CD4-positive, alpha-beta T cell treated with Interleukin-4 for 1 hour (primary cell): ENCODE data around the gene RNF14.
"Not testable (repeated sequence)": the region's sequence is repeated elsewhere in the genome, so short reads cannot be mapped to it uniquely, and the experiment has no call there.

Source experiments
- DNase-seq, 2 donors: peaks; one replicate each; pipeline ENCODE4 v3.0.0-alpha.2; 2020 to 2022

RNF14 gene, protein sequence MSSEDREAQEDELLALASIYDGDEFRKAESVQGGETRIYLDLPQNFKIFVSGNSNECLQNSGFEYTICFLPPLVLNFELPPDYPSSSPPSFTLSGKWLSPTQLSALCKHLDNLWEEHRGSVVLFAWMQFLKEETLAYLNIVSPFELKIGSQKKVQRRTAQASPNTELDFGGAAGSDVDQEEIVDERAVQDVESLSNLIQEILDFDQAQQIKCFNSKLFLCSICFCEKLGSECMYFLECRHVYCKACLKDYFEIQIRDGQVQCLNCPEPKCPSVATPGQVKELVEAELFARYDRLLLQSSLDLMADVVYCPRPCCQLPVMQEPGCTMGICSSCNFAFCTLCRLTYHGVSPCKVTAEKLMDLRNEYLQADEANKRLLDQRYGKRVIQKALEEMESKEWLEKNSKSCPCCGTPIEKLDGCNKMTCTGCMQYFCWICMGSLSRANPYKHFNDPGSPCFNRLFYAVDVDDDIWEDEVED

DNA sequence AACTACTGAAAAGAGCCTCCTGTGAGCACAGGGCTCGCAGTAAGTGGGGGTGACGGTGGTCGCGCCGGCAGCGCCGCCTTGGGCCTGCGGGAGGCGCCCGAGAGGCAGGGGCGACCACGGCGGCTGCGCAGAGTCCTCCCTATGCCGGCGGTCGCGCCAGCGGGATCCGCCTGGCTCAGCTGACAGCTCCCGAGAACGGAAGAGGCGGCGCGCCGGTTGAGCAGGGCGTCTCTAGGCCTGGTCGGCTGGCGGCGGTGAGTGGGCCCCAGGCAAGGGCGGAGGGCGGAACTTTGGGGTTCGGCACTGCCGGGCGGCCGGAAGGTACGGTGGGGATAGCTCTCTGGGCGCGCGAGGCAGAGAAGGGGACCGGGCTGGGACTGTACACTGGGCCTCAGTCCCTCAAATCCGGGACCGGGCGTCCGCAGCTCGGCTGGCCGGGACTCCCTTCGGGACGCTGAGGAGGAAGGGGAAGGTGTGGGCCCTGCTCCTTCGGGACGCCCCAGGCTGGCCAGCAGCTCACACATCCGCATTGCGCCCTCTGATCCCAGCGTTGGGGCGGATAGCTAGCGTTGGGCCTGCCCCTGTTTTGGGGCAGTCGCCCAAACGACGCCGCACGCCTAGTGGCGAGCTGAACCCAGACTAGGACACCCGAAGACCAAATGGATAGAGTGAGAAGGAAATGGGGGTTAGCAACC is at the start of gene RNF14:
Gene RNF14, plus strand, starts transcription at position 192 of the 695 bp plus-strand sequence. CDS start 4,484 bp downstream, outside the sequence.
- DNase-seq, result peak; percentile 93 to 94

DNA sequence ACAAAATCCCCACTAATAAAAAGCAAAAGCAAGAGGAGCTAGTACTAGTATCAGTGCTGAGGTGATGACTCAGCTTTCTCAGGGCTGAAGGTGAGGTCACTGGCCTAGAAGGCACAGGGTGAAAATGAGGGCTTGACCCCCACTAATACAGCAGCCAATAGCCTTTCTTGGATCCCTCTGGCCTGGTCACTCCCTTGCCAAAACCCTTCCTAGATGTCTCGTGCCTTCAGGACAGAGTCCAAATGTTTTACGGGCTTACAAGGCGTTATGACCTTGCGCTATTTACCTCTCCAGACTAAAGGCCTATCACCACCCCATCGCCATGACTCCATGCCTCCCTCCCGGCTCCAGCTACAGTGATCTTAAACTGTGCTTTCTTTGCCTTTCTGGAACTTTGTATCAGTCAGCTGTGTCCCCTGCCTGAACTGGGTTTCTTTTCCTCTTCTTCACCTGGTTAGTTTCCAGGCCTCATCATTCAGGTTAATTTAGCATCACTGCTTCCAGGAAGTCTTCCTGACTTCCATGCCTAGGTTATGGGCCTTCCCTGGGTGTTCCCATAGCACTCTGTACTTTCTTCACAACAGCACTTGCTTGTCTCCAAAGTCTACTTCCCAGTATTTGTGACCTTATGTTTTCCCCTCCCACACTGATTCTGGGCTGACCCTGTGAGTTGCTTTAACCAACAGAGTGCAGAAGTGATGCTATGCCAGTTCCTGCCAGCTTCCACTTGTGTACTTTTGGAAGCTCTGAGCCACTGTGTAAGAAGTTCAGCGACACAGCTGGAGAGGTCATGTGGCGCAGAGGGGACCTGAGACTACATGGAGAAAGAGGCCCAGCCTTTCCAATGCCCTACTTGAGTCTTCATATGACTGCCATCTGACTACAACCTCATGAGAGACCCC is 49.4 kb upstream of the RNF14 start:
- no peak for DNase-seq

DNA sequence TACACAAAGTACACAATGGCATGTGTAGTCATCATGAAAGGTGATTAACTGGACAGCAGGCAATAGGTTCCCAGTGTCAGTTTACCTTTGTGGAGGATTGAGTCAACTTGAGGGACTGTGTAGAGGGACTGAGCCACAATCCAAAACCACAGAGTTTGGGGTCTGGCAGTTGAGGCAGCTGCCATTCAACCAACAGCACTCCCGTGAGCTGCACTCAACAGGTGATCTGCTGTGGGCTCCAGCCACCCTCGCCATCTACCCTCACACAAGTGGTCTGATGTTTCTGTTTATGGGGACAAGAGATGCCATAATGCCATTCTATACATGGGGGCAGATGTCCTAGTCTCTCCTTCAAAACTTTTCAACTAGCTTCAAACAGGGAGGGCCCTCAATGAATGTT is 48.1 kb upstream of the RNF14 start:
- no peak for DNase-seq

DNA sequence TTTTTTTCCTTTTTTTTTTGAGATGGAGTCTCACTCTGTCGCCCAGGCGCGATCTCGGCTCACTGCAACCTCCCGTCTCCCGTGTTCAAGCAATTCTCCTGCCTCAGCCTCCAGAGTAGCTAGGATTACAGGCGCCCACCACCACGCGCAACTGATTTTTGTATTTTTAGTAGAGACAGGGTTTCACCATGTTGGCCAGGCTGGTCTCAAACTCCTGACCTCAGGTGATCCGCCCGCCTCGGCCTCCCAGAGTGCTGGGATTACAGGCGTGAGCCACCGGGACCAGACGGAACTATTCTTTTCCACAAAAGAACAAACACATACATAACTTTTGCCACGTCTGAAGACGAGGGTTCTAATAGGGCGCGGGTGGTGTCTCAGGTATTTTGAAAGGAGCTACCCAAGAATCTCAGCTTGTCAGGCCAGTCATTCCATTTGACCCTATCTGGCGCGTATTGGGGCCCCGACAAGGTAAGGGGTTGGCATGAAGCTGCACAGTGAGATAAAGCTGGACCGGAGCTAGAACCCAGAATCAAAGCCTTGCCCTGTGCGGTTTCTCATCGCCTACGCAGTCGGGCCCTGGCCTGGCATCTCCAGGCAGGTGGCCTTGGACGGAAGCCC is 46.0 kb upstream of the RNF14 start:
- DNase-seq, result not testable (repeated sequence)

DNA sequence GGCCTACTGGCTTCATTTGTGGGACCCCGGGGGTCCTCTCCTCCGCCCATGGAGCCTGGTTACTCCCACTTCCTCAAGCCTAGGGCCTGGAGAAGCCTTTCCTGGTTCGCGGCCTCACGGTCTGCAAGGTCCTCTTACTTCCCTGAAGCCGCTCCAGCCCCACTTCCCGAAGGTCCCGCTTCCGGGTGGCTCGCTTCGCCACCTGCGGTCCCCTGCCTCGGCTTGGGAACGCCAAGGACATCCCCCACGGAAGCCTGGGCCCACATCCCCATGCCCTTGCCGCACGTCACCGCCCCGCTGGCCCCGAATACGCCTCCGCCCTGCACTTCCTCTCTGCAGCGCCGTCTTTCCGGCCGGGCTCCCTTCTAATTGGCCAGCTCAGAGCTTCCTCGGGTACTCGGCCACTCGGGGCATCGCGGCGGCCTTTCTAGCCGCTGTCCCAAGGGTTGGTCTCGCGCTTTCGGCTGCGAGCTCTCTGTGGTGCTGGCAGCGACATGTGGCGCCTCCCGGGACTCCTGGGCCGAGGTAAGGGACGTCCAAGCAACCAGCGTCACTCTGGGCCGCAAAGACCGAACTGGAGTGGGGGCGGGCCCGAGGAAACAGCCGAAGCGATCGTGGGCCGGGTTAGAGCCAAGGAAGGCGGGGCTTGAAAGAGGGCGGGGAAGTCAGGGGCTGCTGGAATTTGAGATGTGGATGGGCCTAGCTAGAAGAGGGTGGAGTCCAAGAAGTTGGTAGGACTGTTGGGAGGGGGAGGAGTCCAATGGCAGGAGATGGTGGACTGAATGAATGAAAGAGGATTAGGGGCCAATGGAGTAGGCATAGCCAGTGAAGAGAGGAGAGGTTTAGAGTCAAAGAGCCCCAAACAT is 45.2 kb upstream of the RNF14 start, which contains the start of gene DELE1:
Gene DELE1, plus strand, starts transcription at position 424 of the 866 bp plus-strand sequence. Its CDS starts 71 bp downstream, at position 495.
- peak; percentile 90 to 92 for DNase-seq

DNA sequence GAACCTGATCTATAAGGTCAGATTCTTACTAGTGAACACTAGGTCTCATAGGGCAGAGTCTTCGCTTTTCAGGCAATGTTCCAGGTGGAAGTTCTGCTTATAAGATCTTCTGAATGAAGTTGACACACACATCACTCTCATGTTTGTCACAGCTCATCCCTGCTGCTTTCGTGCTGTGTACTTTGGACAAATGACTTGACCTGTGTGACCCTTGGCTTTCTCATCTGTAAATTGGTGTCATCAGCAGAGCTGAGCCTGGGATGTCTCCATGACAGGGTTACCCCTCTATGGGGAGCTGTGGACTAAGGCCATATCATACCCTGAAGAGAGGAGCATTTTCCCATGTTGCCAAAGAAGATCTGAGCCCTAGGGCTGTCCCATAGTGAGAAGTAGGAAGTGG is 42.5 kb upstream of the RNF14 start:
- DNase-seq, result no peak

DNA sequence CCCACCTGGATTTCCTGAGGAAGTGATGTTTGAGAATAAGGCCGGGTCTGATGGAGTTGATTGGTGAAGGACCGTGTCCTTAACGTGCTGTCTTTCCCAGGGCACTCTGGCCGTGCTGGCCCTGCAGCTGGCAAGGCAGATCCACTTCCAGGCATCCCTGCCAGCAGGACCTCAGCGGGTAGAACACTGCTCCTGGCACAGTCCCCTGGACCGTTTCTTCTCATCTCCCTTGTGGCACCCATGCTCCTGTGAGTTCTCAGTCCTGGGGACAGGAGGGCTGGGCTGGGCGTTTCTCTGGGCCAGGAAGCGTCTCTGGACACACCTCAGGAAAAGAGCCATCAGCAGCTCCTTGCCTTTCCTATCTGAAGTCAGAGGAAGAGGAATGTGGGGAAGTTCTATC is 40.9 kb upstream of the RNF14 start:
- no peak for DNase-seq

DNA sequence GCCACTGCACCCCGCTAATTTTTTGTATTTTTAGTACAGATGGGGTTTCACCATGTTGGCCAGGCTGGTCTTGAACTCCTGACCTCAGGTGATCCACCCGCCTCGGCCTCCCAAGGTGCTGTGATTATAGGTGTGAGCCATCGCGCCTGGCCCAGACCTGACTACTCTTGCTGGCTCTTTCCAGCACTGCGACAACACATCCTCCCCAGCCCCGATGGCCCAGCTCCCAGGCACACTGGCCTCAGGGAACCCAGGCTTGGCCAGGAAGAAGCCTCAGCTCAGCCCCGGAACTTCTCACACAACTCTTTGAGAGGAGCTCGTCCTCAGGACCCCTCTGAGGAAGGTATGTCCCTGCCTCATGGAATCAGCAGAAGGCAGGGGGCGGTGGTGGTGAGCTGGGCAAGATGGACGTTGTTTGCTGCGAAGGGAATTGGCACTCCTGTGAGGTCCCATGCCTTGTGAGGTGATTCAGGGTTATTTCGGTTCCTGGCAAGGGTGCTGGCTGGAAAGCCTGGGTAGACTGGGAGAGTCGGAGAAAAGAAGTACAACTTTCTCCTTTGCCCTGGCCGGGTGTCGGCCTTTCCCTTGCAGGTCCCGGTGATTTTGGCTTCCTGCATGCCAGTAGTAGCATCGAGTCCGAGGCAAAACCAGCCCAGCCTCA is 39.4 kb upstream of the RNF14 start:
- no peak for DNase-seq

DNA sequence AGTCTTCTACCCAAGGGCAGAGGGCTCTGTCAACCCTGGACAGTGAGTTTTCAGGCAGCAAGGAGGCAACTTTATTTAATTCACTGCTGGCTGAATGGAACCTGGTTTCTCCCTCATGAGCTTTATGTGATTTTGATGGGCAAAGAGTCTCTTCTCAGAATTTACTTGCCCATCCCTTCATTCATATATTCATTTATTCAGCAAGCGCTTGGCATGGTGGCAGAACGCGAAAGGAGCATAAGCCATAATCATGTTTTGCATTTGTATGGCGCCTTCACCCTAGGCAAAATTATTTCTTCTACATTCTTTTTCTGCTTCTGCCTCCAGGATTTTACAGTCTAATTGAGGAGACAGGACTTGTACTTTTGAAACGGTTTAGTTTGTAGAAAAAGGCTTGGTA is 37.2 kb upstream of the RNF14 start:
- no peak for DNase-seq

DNA sequence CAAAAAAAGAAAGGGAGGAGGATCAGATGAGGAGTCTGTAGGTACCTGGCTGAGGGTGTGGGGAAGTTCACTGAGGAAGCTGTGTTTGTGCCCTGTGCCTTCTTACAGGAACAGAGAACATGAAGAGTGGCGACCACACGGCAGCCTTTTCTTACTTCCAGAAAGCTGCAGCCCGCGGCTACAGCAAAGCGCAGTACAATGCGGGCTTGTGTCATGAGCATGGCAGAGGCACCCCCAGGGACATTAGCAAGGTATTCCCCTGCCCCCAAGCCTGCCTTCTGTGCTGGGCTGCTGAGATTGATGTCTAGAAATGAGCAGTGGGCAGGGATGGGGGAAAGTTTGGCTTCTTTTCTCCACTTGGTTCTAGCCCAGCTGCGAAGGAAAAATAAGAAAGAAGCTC is 35.8 kb upstream of the RNF14 start:
- DNase-seq, result no peak

DNA sequence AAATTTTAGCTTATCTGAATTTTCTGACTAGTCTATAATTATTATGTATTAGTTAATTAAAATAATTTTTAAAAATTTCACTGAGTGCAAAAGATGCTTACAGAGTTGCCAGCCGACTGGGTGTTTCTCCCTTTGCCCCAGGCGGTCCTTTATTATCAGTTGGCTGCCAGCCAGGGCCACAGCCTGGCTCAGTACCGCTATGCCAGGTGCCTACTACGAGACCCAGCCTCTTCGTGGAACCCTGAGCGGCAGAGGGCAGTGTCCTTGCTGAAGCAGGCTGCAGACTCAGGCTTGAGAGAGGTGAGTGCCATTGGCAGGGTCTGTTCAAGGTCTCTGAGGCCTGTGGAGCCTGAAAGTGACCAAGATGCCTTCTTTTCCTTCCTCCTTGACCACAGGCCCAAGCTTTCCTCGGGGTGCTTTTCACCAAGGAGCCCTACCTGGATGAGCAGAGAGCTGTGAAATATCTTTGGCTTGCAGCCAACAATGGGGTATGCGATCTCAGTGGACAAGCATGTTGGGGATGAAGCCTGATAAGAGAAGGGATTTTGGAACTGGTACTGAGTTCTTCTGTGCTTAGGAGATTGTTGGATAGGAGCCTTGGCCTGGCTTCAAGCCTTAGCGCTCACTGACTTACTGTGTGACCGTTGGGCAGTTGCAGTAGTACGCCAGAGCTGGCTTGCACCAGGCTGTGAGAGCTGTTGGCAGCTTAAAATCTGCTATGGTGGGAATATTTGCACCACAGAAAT is 34.6 kb upstream of the RNF14 start:
- DNase-seq, result no peak

DNA sequence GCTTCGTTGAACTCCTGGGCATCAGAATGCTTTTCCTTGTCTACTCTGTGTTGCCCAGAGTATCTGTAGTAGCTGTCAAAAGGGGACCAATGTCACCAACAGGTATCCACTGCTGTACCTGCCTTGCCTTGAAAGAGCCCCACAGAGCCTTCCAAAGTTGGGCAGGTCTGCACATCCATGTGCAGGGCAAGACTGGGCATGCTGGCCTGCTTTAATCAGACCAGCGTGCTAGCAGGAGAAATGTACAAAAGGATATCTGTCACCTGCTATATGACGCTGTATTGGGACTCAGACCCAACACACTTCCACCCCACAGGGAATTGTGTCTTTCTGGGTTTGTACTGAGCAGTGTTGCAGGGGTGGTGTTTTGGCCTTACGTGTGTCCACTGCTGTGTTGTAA is 33.4 kb upstream of the RNF14 start:
- DNase-seq, result no peak

DNA sequence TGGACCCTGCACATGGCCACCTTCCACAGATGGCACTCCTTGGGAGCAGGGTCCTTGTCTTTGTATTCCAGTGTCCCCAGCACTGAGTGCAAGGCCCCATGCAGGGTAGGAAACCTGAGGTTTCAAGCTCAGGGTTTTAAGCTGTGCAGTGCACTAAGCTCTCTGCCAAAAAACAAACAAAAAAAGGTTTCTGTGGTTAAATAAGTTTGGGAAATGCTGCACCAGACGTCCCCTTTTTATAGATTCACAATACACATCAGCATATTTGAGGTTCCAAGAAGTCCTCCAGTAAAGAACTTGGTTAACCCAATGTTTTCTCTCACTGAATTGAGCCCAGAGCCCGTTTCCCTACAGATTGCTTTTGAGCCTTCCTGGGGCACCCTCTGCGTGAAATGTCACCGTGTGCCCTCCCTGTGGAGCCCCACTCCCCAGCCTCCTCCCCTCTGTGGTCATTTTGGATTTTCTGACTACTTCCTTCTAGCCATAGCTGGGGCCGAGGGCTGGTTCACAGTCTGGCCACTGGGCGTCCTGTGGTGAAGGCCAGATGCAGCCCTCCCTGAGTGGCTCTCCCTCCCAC is 28.1 kb upstream of the RNF14 start:
- no peak for DNase-seq

DNA sequence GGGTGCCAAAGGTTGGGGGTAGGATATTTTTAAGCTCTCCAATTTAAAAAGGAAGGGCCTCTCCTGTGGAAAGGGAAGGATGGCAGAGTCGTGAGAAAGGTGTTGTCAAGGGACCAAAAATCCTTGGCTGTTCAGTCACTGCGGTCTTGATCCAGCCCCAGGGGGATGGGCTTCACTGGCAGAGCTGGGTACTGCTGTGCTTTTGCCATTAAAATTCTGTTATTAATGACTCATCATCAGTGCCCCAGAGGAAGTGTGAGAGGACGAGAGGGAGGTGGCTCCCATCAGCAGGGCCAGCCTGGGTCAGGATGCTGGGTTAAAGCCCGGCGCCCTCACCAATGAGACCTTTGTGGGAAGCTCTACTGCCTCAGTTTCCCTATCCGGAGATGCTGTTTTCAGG is 27.6 kb upstream of the RNF14 start:
- DNase-seq, result no peak

DNA sequence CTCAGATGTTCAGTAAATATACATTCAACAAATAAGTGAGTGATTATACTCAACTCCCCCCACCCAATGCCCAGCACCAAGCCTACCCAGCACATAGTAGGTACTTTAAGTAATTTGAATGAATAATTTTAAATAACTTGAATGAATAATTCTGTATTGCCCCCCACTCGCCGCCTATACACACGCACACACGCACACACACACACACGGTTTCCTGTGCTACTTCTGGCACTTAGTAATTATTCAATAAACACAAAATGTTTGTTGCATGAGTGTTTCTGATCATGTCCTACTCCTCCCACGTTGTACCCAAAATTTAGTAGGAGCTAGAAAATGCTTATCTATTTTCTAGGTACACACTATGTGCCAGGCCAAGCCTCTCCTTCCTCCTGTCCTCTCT is 27.1 kb upstream of the RNF14 start:
- DNase-seq, result no peak

DNA sequence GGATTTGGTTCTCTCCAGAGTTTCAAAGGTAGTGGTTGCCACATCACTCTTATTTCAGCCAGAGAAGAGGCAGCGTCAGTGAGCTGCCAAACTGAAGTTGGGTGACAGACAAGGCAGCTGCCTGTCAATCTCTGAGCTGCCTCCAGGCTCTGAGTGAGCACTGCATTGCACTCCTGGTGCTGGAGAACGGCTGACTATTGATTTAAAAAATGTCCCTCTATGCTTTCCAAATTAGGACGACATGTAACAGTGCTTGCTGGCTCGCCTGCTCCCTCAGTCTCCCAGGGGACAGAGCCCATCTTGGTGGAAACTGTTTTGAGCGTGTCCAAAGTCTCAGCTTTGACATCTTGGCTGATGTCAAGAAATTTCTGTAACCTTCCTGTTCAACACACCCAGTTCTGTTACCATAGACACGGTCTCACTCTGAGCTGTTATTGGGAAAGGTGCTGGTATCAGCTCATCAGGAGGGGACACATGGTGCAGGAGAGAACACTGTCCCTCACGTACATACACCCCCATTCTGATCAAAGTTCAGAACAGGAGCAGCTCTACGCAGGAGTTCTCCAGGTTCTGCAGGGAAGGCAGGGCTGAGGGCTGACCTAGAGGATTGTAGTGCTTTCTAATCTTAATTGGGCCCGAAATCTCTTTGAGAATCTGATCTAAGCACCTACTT is 26.6 kb upstream of the RNF14 start:
- no peak for DNase-seq

DNA sequence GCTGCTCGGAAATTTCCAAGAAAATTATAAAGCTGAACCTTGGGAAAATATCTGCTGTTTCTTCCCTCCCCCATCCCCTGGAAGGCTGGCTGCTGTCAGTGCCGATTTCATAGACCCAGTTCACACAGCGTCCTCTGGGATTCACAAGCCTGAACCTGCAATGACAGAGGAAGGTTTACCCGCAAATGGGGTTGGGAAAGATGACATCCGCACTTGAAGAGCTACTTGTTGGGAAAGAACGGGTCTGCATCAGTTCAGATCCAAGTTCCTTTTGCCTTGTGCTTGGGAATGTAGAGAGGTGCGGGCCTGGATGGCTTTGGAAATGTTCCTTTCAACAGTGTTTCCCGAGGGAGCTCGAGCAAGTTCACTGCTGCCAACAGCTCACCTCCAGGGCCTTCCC is 24.8 kb upstream of the RNF14 start:
- DNase-seq, result no peak

DNA sequence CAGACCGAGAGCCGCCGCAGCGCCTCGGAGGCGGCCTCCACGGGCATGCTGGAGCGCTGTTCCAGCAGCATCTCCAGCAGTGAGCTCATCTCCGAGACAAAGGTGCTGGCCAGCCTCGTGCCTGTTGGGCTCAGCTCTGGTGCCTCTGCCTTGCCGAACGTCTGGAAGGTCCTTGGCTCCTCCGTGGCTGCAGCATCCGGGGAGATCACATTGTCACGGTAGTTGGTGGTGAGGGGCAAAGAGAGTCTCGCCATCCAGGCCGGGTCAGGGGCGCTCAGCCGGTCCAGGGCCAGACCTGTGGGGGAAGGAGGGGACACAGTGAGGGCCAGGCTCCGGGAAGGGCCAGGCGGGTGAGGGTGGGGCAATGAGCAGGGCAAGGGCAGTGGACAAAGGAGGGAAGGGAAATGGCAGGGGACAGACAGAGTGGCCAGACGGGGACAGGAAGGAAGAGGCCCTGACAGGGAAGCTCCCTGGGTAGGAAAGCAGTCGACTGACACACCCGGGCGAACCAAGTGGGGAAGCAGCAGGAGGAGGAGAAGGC is 23.3 kb upstream of the RNF14 start:
- peak in 1 of 2 donors; percentile 24 for DNase-seq

DNA sequence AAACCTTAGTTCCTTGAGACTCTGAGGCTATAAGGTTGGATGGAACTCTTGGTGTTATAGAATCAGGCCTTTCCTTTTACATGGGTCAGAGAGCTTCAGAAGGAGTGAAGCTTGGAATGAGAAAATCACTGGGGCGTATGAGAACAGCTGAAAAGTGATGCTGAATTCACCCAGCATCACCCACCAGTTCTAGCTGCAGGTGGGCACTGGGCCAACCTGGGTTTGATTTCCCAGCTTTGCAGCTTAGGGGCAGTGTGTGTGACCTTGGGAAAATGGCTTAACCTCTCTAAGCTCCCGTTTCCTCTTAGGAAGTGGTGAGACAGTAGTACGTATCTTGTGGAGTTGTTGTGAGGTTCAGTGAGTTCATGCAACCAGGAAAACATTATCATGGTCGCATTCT is 21.6 kb upstream of the RNF14 start:
- no peak for DNase-seq
